ENCODE data around the gene PIGC.
"Not testable (repeated sequence)": the region's sequence is repeated elsewhere in the genome, so short reads cannot be mapped to it uniquely, and the experiment has no call there.

The PIGC gene

DNA sequence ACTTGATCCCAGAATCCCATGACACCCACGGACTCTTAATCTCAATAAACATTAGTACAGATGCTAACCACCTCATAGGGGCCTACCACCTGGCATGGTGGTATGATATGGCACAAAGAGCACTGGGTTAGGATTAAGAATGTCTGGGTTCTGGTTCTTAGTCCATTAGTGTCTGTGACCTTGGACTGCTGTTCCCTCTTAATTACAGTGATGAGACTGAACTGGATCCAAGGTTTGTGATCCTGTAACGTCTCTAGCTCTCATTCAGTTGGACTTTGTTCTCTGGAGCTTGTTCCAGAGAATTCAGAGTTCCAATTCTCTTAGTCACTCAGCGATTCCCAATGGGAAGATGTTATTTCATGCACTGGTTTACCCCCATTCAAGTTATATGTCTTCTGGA lies 23.6 kb upstream of the PIGC start:
- no peak for DNase-seq (ENCODE audit: low read depth in 3 of 3, low spot score in 1 of 3)

DNA sequence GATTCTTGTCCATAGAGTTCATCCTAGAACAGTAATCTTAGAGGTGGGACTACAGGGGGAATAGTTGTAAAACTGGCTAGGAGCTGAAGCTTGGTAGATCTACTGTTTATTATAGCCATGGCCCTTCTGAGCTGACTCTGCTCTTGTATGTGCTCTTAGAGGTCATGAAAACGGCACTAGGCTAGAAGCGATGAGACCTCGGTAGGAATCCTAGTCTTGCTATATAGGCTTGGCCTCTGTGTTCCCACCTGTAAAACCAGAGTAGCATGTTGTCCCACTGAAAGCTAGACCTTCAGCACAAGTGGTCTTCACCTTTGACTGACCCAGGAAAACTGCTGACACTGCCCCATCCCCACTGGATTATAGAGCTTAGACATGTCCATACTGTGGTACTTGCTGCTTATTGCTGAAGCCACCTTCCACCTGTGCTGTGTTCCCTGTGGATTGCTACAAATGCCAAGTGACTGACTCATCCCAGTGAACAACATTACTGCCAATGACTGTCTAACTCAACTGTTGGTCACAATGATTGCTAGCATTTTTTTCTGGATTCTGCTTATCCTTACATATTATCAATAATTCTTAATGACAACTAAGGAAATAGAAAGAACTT lies 23.0 kb upstream of the PIGC start:
- no peak for DNase-seq (ENCODE audit: low read depth in 3 of 3, low spot score in 1 of 3)

DNA sequence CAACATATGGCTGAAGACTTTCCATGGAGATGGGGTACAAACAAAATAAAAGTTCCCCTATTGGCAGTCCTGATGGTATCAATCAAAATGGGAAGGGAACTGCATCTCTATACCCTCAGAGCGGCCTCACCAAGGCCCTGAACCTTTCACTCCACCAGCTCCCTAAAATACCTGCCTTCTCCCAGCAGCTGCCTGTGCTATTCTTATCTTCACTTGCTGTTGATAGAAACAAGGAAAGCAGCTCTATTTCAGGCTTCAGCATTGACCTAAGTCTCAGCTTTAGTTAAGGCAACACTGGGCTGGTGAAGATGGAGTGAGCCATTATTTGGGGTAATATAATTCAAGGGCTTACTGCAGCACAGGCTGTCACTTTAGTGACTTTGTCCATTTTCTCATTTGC lies 21.7 kb upstream of the PIGC start:
- no peak for DNase-seq (ENCODE audit: low read depth in 3 of 3, low spot score in 1 of 3)

DNA sequence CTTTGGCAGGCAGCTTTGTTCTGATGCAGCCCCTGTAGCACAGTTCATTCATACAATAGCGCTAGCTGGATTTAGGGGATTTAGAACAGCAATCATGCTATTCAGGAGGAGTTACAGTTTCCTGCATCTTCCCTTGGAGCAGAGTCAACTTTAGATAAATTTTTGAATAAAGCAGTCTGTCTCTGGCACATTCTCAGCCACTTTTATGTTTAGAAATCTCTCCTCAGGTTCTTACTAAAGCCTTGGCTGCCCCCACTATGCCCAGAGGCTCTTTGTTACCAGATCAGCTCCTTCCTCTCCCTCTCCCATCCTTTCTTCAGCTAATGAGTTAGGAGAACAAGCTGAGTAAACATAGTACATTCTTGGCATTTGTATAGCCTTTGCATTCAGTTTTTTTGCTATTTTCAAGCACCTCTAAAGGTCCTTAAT lies 17.0 kb upstream of the PIGC start:
- DNase-seq (ENCODE audit: low read depth in 3 of 3, low spot score in 1 of 3), result no peak

DNA sequence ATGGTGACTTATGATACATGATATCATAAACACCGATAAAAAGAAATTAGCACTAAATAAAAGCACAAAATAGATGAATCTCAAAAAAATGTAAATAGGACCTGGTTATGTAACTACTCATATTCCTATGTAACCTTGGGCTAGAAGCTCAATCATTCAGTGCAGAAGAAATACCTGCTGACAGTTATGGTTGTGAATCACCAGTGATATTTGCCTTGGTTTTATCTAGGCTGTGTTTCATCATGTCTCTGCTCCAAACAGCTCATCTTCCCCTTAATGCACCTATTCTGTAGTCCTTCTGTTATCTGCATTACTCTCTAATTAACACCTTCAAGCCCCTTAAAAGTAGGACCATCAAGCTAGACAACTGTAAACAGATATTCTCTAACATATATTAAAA lies 16.3 kb upstream of the PIGC start:
- no peak for DNase-seq (ENCODE audit: low read depth in 3 of 3, low spot score in 1 of 3)

DNA sequence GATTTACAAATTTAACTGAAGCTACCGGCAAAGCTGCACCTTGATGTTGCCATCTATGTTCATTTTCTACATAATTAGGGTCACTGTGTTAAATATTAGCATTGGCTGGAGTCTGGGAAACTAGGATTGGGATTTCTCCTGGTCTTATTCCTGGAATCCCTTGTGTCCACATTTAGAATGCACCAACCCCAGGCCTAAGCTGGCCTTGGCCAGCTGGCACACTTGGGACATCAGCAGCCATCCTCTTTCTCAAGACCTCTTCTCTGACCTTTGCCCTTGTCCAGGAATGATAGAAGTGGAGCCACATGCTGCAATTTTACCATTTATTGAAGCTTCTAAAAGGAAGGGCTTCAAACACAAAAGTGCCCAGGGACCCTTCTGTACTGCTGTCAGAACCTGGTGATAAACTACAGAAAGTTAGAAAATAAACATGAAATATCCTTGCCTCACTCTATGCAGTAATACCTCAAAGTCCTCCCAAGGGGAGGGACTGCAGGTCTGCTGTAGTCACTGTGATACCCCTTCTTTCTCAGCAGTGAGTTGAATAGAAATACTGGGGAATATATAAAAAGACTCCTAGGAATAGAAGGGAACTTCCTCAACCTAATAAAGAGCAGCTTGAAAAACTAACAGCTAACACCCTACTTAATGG lies 13.7 kb upstream of the PIGC start:
- no peak for DNase-seq (ENCODE audit: low read depth in 3 of 3, low spot score in 1 of 3)

DNA sequence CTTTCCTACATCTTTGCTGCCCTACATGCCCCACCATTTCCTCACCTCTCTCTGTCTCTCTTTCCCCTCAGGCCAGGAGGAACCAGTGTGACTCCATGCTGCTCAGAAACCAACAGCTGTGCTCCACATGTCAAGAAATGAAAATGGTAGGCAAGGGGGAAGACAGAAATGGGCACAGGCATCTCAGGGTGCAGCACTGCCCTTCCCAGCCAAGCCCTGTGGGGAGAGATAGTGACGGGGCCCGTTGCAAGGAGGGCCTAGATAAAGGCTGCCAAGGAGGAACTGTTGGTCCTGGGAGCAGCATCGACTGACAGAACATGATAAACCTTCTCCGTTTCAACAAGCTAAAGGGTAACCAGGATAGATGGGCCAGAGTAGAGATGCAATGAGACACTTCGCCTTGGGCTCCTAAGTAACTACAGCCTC lies 12.5 kb upstream of the PIGC start:
- no peak for DNase-seq (ENCODE audit: low read depth in 3 of 3, low spot score in 1 of 3)

DNA sequence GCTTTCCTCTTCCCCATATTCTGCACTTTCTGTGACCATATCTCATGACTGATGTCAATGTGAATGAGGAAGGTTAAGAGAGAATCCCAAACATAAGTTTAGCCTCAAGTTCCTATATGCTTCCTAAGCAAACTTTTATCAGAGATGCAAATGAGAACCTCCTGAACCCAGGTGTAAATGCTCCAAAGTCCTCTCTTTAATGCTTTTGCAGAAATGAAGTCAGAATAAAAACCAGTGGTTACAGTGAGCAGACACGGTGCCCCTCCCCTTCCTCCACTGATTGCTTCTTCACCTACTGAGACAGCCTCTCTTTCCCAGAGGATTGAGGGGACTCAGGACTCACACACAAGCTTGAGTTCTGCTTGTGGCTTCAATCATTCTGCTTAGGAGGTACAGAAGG lies 11.6 kb upstream of the PIGC start:
- DNase-seq (ENCODE audit: low read depth in 3 of 3, low spot score in 1 of 3), result no peak

DNA sequence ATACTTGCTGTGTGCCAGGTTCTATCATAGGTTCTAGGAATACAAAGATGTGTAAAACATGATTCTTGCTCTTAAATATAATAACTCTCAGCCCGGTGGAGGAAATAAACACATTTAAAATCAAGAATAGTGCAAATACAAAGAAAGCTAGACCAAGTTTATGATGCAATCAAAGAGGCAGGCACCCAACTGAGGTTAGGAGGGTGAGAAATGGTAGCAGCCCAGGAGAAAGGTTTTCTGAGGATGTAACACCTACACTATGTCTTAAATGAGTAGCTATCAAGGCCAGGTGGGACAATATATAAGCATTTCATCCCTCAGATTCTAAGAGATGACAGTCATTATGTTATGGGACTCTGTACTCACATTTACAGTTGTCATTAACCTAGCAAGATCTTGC lies 9.7 kb upstream of the PIGC start:
- DNase-seq (ENCODE audit: low read depth in 3 of 3, low spot score in 1 of 3), result no peak

DNA sequence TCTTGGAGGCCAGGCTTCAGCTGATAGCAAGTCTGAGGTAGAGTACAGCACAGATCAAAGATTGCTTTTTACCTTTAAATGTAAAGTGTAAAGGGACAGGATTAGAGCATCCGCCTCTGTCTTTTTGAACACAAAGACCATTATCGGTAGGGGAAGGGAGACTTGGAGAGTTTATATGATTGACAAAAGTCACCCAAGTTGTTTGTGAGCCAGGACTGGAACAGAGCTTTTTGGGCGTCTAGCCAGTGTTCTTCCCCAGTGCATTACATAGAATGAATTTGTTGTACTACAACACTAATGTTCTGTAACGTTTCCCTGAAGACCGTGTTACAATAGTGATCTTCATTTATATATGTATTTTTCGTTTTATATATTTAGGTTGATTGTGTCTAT lies 9.3 kb upstream of the PIGC start:
- no peak for DNase-seq (ENCODE audit: low read depth in 3 of 3, low spot score in 1 of 3)

DNA sequence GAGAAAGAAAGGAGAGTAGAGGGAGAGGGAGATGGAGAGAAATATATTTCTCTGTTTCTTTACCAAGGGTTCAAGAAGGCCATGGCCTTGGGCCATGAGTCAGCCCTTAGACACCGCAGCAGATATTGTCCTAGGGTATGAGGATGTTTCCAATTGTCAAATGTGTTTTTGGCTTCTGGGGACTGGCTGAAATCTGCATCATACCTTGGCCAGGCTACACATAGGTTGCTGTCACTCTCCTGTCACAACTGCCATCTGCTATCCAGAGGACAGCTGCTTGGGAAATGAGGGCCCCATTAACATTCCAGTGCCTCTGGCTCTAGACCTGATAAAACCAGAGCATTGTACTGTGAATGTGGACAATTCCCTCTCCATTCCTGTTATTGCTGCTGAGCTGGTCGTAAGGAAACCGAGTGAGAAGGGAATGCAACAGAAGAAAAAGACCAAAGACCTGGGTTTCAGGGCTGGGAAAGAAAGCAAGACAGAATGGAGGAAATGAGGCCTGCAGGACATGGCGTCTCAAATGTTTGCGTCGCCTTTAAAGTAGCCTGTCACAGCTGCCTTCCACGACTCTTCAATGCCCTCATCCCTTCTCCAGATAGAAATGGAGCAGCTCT lies 8.8 kb upstream of the PIGC start:
- no peak for DNase-seq (ENCODE audit: low read depth in 3 of 3, low spot score in 1 of 3)

DNA sequence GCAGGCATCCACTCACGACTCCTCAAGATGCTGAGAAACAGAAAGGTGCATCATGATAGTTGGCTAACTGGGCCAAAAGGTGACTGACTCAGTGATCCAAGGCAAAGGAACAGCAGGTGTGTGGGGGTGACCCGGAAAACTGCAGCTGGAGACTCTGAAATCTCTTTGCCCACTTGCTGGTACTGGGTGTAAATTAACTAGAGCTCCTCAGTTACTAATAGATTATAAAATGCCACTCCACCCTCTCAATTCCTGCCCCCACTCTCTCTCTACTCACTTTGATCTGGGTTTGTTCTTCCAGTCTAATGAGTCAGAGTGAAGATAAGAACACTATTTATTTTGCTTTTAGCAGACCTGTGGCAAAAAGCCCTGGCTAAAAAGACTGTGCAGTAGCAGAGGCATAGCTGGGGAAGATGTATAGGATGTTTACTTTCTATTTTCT lies 7.2 kb upstream of the PIGC start:
- DNase-seq (ENCODE audit: low read depth in 3 of 3, low spot score in 1 of 3), result no peak

DNA sequence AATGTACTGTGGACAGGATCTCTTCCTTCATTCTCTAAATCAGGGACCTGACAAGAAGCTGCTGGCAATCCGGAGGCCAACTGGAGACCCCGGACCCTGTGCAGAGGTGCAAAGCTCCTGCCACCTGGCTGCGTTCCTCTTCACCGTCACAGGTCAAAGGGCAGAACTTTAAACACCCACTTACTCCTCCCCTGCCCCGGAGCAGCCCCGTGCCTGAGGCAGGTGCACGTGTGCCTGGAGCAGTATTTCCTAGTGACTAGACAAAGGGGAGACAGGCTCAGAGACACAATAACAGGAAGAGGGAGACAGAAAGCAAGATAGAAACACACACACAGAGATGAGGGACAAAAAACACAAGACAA lies 6.6 kb upstream of the PIGC start:
- DNase-seq (ENCODE audit: low read depth in 3 of 3, low spot score in 1 of 3), result no peak

DNA sequence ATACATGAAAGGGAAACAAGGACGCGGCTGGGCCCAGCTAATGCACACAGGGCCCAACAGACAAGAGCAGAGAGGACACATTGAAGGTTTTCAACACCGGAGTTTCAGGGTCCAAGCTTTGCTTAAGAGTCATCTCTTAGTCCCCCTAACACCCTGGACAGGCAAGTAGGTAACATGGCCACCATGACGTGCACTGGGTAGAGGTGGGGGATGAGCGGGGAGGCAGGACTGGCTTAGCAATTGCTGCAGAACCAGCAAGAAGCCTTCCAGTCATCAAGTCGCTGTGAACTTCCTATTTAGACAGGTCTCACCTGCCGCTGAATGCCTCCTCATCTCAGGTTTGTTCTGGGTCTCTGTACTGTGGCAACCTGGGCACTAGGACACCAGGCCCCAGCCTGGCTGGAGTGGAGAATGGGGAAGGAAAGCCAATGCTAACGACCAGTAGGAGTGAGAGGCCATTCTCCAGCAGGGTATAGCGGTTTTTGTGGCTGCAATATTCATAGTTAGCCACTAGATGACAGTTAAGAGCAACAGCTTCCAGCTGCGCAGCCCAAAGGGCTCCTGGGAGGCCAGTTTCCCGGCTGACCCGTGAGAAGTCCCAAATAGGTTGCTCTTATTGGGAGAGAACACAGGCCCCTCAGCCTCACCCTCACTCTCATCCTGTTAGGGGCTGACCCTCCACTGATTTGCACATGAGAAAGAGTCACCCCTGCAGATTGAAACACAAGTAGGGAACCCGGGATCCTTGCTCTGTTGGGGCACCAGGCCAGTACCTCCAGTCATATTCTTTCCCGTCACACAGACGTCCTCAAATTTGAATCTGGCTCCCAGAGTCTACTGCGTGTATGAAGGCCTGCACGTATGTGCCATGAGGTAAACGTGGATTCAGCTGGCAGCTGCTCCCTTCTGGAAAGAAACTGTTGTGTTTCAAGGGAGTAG lies 6.0 kb upstream of the PIGC start:
- DNase-seq (ENCODE audit: low read depth in 3 of 3, low spot score in 1 of 3), result no peak

DNA sequence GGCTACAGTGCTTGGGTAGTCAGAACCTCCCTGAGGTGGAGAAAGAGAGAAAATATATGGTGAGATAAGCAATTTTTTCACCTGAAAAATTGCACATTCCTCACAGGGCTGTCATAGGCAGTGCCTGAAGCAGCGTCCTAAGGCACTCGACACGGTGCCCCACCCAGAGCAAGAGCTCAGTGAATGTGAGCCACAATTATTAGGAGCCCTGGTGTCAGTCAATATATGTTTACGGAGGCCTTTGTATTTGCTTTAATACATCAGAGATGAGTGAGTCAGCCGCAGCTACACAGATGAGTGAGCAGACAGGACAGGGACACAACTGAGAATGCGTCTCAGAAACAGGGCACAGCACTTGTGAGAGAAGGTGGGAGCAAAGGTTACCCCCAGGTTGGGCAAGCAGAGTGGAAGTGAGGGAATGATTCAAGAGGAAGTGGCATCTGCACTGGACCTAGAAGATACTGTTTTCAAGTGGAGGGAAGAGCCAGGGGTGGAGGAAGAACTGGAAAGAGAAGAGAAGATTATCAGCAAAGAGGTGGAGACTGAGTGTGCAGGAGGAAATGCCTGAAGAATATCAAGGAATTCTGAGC lies 5.2 kb upstream of the PIGC start:
- no peak for DNase-seq (ENCODE audit: low read depth in 3 of 3, low spot score in 1 of 3)

DNA sequence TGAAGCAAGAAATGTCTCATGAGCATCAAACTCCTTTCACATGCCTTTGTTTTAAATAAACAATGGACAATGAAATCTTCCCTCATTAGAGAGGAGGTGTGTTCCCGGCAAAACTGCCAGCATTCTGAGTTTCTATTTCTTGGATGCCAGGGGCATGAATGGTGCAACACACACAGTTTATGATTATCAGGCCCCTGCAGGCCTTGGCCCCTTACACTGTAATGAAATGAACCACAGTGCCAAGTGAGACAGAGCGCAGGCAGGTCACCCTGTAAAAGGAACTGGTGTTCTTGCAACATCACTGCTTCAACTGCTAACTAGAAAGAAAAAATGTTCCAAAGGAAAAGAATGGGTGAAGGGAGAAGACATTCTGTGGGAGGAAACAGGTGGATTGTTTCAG lies 3.8 kb upstream of the PIGC start:
- DNase-seq (ENCODE audit: low read depth in 3 of 3, low spot score in 1 of 3), result no peak

DNA sequence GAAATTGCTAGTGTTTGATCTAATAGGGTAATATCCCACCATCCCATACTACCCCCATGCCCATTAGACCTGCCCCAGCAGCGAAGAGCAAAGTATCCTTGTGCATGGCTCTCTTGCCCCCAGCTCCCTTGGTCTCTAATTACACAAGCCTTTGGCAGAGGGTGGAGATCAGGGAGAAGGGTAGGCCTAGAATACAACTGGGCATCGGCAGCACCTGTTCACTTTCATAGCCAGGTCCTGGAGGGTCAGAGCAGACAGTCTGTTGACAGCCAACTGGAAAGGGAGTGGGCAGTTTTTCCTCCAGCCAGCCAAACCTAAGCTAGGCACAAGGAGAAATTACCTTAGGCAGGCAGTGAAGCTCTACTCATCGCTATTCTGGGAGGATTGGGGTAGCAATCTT lies 2.7 kb upstream of the PIGC start:
- DNase-seq (ENCODE audit: low read depth in 3 of 3, low spot score in 1 of 3), result no peak

DNA sequence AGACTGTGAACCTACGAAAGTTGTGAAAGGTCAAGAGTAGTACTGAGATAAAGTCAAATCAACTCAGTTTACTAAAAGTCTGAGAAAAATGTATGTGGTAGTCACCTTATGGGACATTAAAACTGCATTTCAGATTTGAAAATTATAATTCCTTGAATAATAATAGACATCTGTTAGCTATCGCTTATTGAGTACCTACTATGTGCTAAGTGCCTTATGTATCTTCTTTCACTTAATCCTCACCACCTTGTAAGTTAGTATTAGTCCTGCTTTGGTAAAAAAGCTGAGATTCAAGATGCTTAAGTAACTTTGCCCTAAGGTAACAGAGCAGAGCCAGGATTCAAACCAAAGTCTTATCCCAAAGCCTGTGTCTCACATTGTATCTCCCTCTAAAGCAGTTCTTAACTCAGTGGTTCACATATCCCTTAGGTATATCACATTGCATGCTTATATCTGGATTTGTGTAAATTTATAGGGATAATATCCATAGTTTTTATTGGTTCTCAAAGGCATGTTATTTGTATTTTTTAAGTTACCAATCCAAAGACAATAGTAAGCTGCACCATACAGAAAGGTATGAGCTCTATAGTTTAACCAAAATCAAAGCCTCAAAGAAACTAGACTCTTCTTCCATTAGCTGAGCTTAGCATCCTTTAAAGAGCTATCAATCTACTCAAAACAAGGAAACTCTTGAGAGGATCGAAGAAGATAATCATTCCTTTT lies 865 bp downstream of the PIGC start:
- DNase-seq (ENCODE audit: low read depth in 3 of 3, low spot score in 1 of 3), result no peak

DNA sequence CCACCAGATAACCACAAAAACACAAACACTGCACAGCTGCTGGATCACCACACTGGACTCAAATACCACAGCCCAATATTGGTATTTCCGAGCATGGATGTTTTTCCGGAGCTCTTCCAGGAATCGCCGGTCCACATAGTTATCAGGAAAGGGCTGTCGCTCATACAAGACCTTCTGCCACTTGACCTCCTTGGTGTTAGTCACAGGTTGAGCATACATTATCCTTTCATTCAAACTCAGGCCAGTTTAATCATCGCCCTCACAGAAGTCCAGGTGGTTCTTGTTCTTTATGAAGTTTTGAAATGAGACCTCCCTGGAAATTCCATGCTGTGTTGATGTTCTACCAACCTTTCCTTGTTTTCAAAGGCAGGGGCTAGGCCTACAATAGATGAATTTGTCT lies 1.5 kb downstream of the PIGC start:
- DNase-seq (ENCODE audit: low read depth in 3 of 3, low spot score in 1 of 3), result no peak

DNA sequence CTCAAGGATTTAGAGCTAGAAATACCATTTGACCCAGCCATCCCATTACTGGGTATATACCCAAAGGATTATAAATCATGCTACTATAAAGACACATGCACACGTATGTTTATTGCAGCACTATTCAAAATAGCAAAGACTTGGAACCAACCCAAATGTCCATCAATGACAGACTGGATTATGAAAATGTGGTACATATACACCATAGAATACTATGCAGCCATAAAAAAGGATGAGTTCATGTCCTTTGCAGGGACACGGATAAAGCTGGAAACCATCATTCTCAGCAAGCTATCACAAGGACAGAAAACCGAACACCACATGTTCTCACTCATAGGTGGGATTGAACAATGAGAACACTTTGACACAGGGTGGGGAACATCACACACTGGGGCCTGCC lies 6.7 kb downstream of the PIGC start:
- not testable (repeated sequence) for DNase-seq (ENCODE audit: low read depth in 3 of 3, low spot score in 1 of 3)

DNA sequence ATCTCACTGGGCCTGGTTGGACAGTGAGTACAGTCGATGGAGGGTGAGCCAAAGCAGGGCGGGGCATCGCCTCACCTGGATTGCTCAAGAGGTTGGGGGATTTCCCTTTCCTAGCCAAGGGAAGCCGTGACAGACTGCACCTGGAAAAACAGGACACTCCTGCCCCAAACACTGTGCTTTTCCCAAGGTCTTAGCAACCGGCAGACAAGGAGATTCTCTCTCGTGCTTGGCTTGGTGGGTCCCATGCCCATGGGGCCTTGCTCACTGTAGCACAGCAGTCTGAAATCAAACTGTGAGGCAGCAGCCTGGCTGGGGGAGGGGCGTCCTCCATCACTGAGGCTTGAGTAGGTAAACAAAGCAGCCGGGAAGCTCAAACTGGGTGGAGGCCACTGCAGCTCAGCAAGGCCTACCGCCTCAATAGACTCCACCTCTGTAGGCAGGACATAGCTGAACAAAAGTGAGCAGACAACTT lies 12.1 kb downstream of the PIGC start:
- no peak for DNase-seq (ENCODE audit: low read depth in 3 of 3, low spot score in 1 of 3)
